Dendritic cell treated with granulocyte-macrophage colony-stimulating factor and Interleukin-4, amounts not matched to agents 40 ng/mL and 50 ng/mL, for 4 days (primary cell): ENCODE results near the gene NAPG.
A peak's percentile ranks its signal among the peaks of the same experiment; 100 is the strongest.
"Not testable (repeated sequence)": the region's sequence is repeated elsewhere in the genome, so short reads cannot be mapped to it uniquely, and the experiment has no call there.

Experiments
- H3K27ac Mint-ChIP-seq: one replicate; pipeline ENCODE4 v1.8.0; 2022; ENCODE audit warnings: mild to moderate bottlenecking, mixed read lengths
- H3K27me3 Mint-ChIP-seq: one replicate; pipeline ENCODE4 v1.8.0; 2022; ENCODE audit warnings: mild to moderate bottlenecking, mixed read lengths
- H3K36me3 Mint-ChIP-seq: one replicate; pipeline ENCODE4 v1.8.0; 2022; ENCODE audit warnings: low read depth, mixed read lengths
- H3K4me1 Mint-ChIP-seq: one replicate; pipeline ENCODE4 v1.8.0; 2022; ENCODE audit warnings: low read depth, mixed read lengths
- H3K4me3 Mint-ChIP-seq: one replicate; pipeline ENCODE4 v1.8.0; 2022; ENCODE audit warnings: mild to moderate bottlenecking, moderate library complexity, mixed read lengths
- H3K9me3 Mint-ChIP-seq: one replicate; pipeline ENCODE4 v1.8.0; 2022; ENCODE audit warnings: mixed read lengths
- intact Hi-C: fragments of 100-400 bp; cut with micrococcal nuclease; formaldehyde crosslinking; loops from one replicate; pipeline ENCODE4 v1.15.0; 2022

NAPG gene

GRCh38 chr18:10495936-10496335 is 29.9 kb upstream of the NAPG start:
- H3K27me3 Mint-ChIP-seq: no peaks in the 10 kb centered on the region
- intact Hi-C loops: no loop called here
- no peak overlapping the region for H3K27ac Mint-ChIP-seq
- no peak overlapping the region for H3K4me3 Mint-ChIP-seq
- no peaks in the 10 kb centered on the region for H3K36me3 Mint-ChIP-seq
- no peaks in the 10 kb centered on the region for H3K9me3 Mint-ChIP-seq
- H3K4me1 Mint-ChIP-seq: peaks cover 16% of the 10 kb centered on the region

GRCh38 chr18:10497206-10497749 is 28.5 kb upstream of the NAPG start:
- H3K4me1 Mint-ChIP-seq: peaks cover 16% of the 10 kb centered on the region
- no peak overlapping the region for H3K4me3 Mint-ChIP-seq
- no peaks in the 10 kb centered on the region for H3K9me3 Mint-ChIP-seq
- H3K27me3 Mint-ChIP-seq: no peaks in the 10 kb centered on the region
- H3K27ac Mint-ChIP-seq: no peak overlapping the region
- intact Hi-C loops: no loop called here
- no peaks in the 10 kb centered on the region for H3K36me3 Mint-ChIP-seq

- intact Hi-C loops: no loop called here
- Mint-ChIP-seq H3K9me3 (no peaks in the 10 kb centered on the region), H3K4me1 (peaks cover 16% of the 10 kb centered on the region), H3K27me3 (no peaks in the 10 kb centered on the region), H3K4me3 (no peak overlapping the region), H3K27ac (no peak overlapping the region), H3K36me3 (no peaks in the 10 kb centered on the region)
Measured at GRCh38 chr18:10499230-10499629, 26.6 kb upstream of the NAPG start.

GRCh38 chr18:10500038-10500437 is 25.8 kb upstream of the NAPG start:
- H3K9me3 Mint-ChIP-seq: peaks cover 6% of the 10 kb centered on the region
- no peaks in the 10 kb centered on the region for H3K27me3 Mint-ChIP-seq
- intact Hi-C loops: no loop called here
- H3K4me1 Mint-ChIP-seq: peaks cover 16% of the 10 kb centered on the region
- H3K36me3 Mint-ChIP-seq: no peaks in the 10 kb centered on the region
- H3K27ac Mint-ChIP-seq: no peak overlapping the region
- H3K4me3 Mint-ChIP-seq: no peak overlapping the region

GRCh38 chr18:10504723-10505122 is 21.1 kb upstream of the NAPG start:
- Mint-ChIP-seq H3K9me3 (peaks cover 29% of the 10 kb centered on the region), H3K36me3 (peaks cover 16% of the 10 kb centered on the region)
- intact Hi-C loops: no loop called here

GRCh38 chr18:10505892-10506291 is 19.9 kb upstream of the NAPG start:
- intact Hi-C loops, H3K4me1 Mint-ChIP-seq, H3K27ac Mint-ChIP-seq, H3K4me3 Mint-ChIP-seq, H3K27me3 Mint-ChIP-seq: not testable (repeated sequence)
- Mint-ChIP-seq H3K9me3 (peaks cover 29% of the 10 kb centered on the region), H3K36me3 (peaks cover 16% of the 10 kb centered on the region)

More at GRCh38 chr18:10504723-10505122, 21.1 kb upstream of the NAPG start:
- Mint-ChIP-seq H3K27me3 (no peaks in the 10 kb centered on the region), H3K4me1 (peaks cover 10% of the 10 kb centered on the region), H3K4me3 (no peak overlapping the region), H3K27ac (no peak overlapping the region)

- Mint-ChIP-seq H3K27ac (no peak overlapping the region), H3K27me3 (peaks cover 4% of the 10 kb centered on the region), H3K36me3 (peaks cover 16% of the 10 kb centered on the region), H3K4me3 (no peak overlapping the region), H3K4me1 (peaks cover 7% of the 10 kb centered on the region), H3K9me3 (peaks cover 29% of the 10 kb centered on the region)
- intact Hi-C loops: no loop called here
Measured at GRCh38 chr18:10508591-10508990, 17.2 kb upstream of the NAPG start.

- Mint-ChIP-seq H3K27me3 (peaks cover 6% of the 10 kb centered on the region), H3K27ac (no peak overlapping the region), H3K36me3 (peaks cover 16% of the 10 kb centered on the region), H3K9me3 (peaks cover 13% of the 10 kb centered on the region), H3K4me3 (no peak overlapping the region), H3K4me1 (peaks cover 26% of the 10 kb centered on the region)
- intact Hi-C loops: loop anchor here (10.0 kb wide), 1 partner anchor 56 kb away; the partner anchor contains the start of gene APCDD1
Measured at GRCh38 chr18:10511236-10511635, 14.6 kb upstream of the NAPG start.

GRCh38 chr18:10514082-10514481 is 11.7 kb upstream of the NAPG start:
- Mint-ChIP-seq H3K36me3 (peaks cover 5% of the 10 kb centered on the region), H3K27ac (no peak overlapping the region), H3K4me1 (peaks cover 33% of the 10 kb centered on the region), H3K9me3 (peaks cover 9% of the 10 kb centered on the region), H3K27me3 (peaks cover 7% of the 10 kb centered on the region), H3K4me3 (no peak overlapping the region)
- intact Hi-C loops: loop anchor here (10.0 kb wide), 1 partner anchor 59 kb away; the partner anchor contains the start of gene APCDD1

- Mint-ChIP-seq H3K27ac (no peak overlapping the region), H3K4me1 (peaks cover 38% of the 10 kb centered on the region), H3K4me3 (no peak overlapping the region), H3K9me3 (peaks cover 9% of the 10 kb centered on the region), H3K36me3 (peaks cover 5% of the 10 kb centered on the region), H3K27me3 (peaks cover 7% of the 10 kb centered on the region)
- intact Hi-C loops: loop anchor here (10.0 kb wide), 1 partner anchor 60 kb away; the partner anchor contains the start of gene APCDD1
Measured at GRCh38 chr18:10514601-10515000, 11.2 kb upstream of the NAPG start.

GRCh38 chr18:10515456-10515855 is 10.4 kb upstream of the NAPG start:
- Mint-ChIP-seq H3K27ac (no peak overlapping the region), H3K36me3 (peaks cover 5% of the 10 kb centered on the region), H3K9me3 (peaks cover 9% of the 10 kb centered on the region), H3K27me3 (peaks cover 7% of the 10 kb centered on the region), H3K4me1 (peaks cover 40% of the 10 kb centered on the region), H3K4me3 (no peak overlapping the region)
- intact Hi-C loops: loop anchor here (10.0 kb wide), 1 partner anchor 61 kb away; the partner anchor contains the start of gene APCDD1

GRCh38 chr18:10516078-10516477 is 9.7 kb upstream of the NAPG start:
- Mint-ChIP-seq H3K4me1 (peaks cover 40% of the 10 kb centered on the region), H3K27ac (no peak overlapping the region), H3K27me3 (peaks cover 5% of the 10 kb centered on the region), H3K4me3 (no peak overlapping the region), H3K36me3 (peaks cover 5% of the 10 kb centered on the region), H3K9me3 (peaks cover 9% of the 10 kb centered on the region)
- intact Hi-C loops: loop anchor here (10.0 kb wide), 1 partner anchor 61 kb away; the partner anchor contains the start of gene APCDD1

GRCh38 chr18:10518595-10519255 is 7.1 kb upstream of the NAPG start:
- H3K27ac Mint-ChIP-seq: peak overlapping the region; percentile 34
- peaks cover 37% of the 10 kb centered on the region for H3K4me1 Mint-ChIP-seq
- H3K4me3 Mint-ChIP-seq: no peak overlapping the region
- peaks cover 5% of the 10 kb centered on the region for H3K36me3 Mint-ChIP-seq
- intact Hi-C loops: loop anchor here (10.0 kb wide), 1 partner anchor 64 kb away; the partner anchor contains the start of gene APCDD1
- peaks cover 5% of the 10 kb centered on the region for H3K27me3 Mint-ChIP-seq
- peaks cover 9% of the 10 kb centered on the region for H3K9me3 Mint-ChIP-seq

GRCh38 chr18:10519366-10519765 is 6.5 kb upstream of the NAPG start:
- peaks cover 9% of the 10 kb centered on the region for H3K9me3 Mint-ChIP-seq
- peak overlapping the region; percentile 34 for H3K27ac Mint-ChIP-seq
- H3K4me3 Mint-ChIP-seq: no peak overlapping the region
- intact Hi-C loops: loop anchor here (10.0 kb wide), 1 partner anchor 65 kb away; the partner anchor contains the start of gene APCDD1
- peaks cover 5% of the 10 kb centered on the region for H3K27me3 Mint-ChIP-seq
- H3K4me1 Mint-ChIP-seq: peaks cover 30% of the 10 kb centered on the region
- H3K36me3 Mint-ChIP-seq: peaks cover 5% of the 10 kb centered on the region
